Measurements from ENCODE around the gene SLC49A3. TPM values are rescaled to one million over a fixed set of nuclear protein-coding genes. Genes with fewer than 3 reads are reported as not detected.

Gene SLC49A3
- total and polyA plus RNA-seq, 2 of the 13 experiments (the other 11 are each of a cell fraction or from before 2014, with no cell fraction given), result 0.07 to 0.17 TPM

- no peak for TF ChIP-seq MEF2D (CRISPR knock-in tag; IDR thresholded peaks at IDR 0.05)
- TF ChIP-seq GATA4 (IDR thresholded peaks at IDR 0.05; ENCODE audit: borderline replicate concordance, low read depth), result 0 out of 2 replicates have a peak, but pooled peaks have one; percentile 14
- 0 out of 2 replicates have a peak, but pooled peaks have one; percentile 15 for TF ChIP-seq ZNF644 (CRISPR knock-in tag; IDR thresholded peaks at IDR 0.05; ENCODE audit: low read depth)
- peak; percentile 74 for TF ChIP-seq CCDC6 (CRISPR knock-in tag; IDR thresholded peaks at IDR 0.05)
- peak; percentile 85 for TF ChIP-seq SALL2 (CRISPR knock-in tag; IDR thresholded peaks at IDR 0.05)
- peak; percentile 75 for TF ChIP-seq SAP130 (CRISPR knock-in tag; IDR thresholded peaks at IDR 0.05; ENCODE audit: low read depth)
- TF ChIP-seq, protein P1, sequence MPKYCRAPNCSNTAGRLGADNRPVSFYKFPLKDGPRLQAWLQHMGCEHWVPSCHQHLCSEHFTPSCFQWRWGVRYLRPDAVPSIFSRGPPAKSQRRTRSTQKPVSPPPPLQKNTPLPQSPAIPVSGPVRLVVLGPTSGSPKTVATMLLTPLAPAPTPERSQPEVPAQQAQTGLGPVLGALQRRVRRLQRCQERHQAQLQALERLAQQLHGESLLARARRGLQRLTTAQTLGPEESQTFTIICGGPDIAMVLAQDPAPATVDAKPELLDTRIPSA (CRISPR knock-in tag; IDR thresholded peaks at IDR 0.05; ENCODE audit: borderline replicate concordance), result no peak; the same call in 1 of the 2 replicates
- TF ChIP-seq, protein P2, sequence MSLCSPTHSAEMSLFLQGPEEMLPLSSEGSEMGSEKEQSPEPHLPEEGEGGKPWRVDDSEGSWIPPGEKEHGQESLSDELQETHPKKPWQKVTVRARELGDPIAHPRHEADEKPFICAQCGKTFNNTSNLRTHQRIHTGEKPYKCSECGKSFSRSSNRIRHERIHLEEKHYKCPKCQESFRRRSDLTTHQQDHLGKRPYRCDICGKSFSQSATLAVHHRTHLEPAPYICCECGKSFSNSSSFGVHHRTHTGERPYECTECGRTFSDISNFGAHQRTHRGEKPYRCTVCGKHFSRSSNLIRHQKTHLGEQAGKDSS (CRISPR knock-in tag; IDR thresholded peaks at IDR 0.05; ENCODE audit: borderline replicate concordance, low read depth), result peak; percentile 56; the same call in 1 of the 2 replicates
- peak; percentile 10; the same call in 1 of the 2 replicates for TF ChIP-seq ZNF792 (CRISPR knock-in tag; IDR thresholded peaks at IDR 0.05)
- TF ChIP-seq STAG1 (CRISPR knock-in tag; IDR thresholded peaks at IDR 0.05), result peak; percentile 67
- no peak for TF ChIP-seq NFATC3 (CRISPR knock-in tag; IDR thresholded peaks at IDR 0.05)
- TF ChIP-seq ZNF776 (CRISPR knock-in tag; IDR thresholded peaks at IDR 0.05), result peak; percentile 22; the same call in 1 of the 2 replicates
- 0 out of 2 replicates have a peak, but pooled peaks have one; percentile 72 for TF ChIP-seq ZNF552 (CRISPR knock-in tag; IDR thresholded peaks at IDR 0.05; ENCODE audit: borderline replicate concordance)
- no peak for TF ChIP-seq AFF4 (CRISPR knock-in tag; IDR thresholded peaks at IDR 0.05)
- 0 out of 2 replicates have a peak, but pooled peaks have one; percentile 49 for TF ChIP-seq ZBTB8A (CRISPR knock-in tag; IDR thresholded peaks at IDR 0.05; ENCODE audit: borderline replicate concordance, low read depth)
- peak; percentile 76 for TF ChIP-seq PHF20 (CRISPR knock-in tag; IDR thresholded peaks at IDR 0.05)
- TF ChIP-seq ZFP41 (CRISPR knock-in tag; IDR thresholded peaks at IDR 0.05; ENCODE audit: borderline replicate concordance), result 0 out of 2 replicates have a peak, but pooled peaks have one; percentile 50
- TF ChIP-seq KAT8 (CRISPR knock-in tag; IDR thresholded peaks at IDR 0.05), result peak; percentile 88
- no peak for TF ChIP-seq ZNF800 (CRISPR knock-in tag; IDR thresholded peaks at IDR 0.05)
- TF ChIP-seq ZNF207 (IDR thresholded peaks at IDR 0.05; ENCODE audit: borderline replicate concordance), result no peak
- TF ChIP-seq, protein P3, sequence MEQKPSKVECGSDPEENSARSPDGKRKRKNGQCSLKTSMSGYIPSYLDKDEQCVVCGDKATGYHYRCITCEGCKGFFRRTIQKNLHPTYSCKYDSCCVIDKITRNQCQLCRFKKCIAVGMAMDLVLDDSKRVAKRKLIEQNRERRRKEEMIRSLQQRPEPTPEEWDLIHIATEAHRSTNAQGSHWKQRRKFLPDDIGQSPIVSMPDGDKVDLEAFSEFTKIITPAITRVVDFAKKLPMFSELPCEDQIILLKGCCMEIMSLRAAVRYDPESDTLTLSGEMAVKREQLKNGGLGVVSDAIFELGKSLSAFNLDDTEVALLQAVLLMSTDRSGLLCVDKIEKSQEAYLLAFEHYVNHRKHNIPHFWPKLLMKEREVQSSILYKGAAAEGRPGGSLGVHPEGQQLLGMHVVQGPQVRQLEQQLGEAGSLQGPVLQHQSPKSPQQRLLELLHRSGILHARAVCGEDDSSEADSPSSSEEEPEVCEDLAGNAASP (CRISPR knock-in tag; IDR thresholded peaks at IDR 0.05; ENCODE audit: borderline replicate concordance), result no peak
Measured at GRCh38 chr4:674172-675035, 14.5 kb downstream of the SLC49A3 start, which contains the start of the genes ATP5ME and MYL5 (continued).
